HG03460 (cell line): ENCODE results near the gene DDC.
"Not testable (repeated sequence)": the region's sequence is repeated elsewhere in the genome, so short reads cannot be mapped to it uniquely, and the experiment has no call there.

Source experiments
- ATAC-seq: cut with Tn5 transposase; IDR thresholded peaks from one replicate; pipeline ENCODE4 v1.9.1; 2021; ENCODE audit not compliant: unreplicated experiment

DDC gene

GRCh38 chr7:50529093-50529862, 35.9 kb downstream of the DDC start:
- no peak for ATAC-seq

- no peak for ATAC-seq
Measured at GRCh38 chr7:50528266-50529092, 36.7 kb downstream of the DDC start.

GRCh38 chr7:50519350-50519749, 45.9 kb downstream of the DDC start:
- not testable (repeated sequence) for ATAC-seq

GRCh38 chr7:50513166-50513871, 51.9 kb downstream of the DDC start:
- ATAC-seq, result no peak

GRCh38 chr7:50512384-50512783, 52.8 kb downstream of the DDC start:
- ATAC-seq, result no peak

GRCh38 chr7:50509459-50509858, 55.7 kb downstream of the DDC start:
- no peak for ATAC-seq

GRCh38 chr7:50508471-50508943, 56.7 kb downstream of the DDC start:
- no peak for ATAC-seq

GRCh38 chr7:50507898-50508470, 57.2 kb downstream of the DDC start:
- ATAC-seq, result no peak

GRCh38 chr7:50505553-50506210, 59.5 kb downstream of the DDC start:
- no peak for ATAC-seq

GRCh38 chr7:50504646-50505546, 60.3 kb downstream of the DDC start:
- no peak for ATAC-seq

GRCh38 chr7:50502947-50503346, 62.3 kb downstream of the DDC start:
- no peak for ATAC-seq

- ATAC-seq, result no peak
Measured at GRCh38 chr7:50502001-50502684, 63.1 kb downstream of the DDC start.

- ATAC-seq, result no peak
Measured at GRCh38 chr7:50499092-50499491, 66.1 kb downstream of the DDC start.

- ATAC-seq, result no peak
Measured at GRCh38 chr7:50497968-50498367, 67.2 kb downstream of the DDC start.

- no peak for ATAC-seq
Measured at GRCh38 chr7:50497068-50497642, 68.0 kb downstream of the DDC start.

- ATAC-seq, result no peak
Measured at GRCh38 chr7:50496569-50496968, 68.6 kb downstream of the DDC start.

- ATAC-seq, result no peak
Measured at GRCh38 chr7:50495746-50496145, 69.5 kb downstream of the DDC start.

GRCh38 chr7:50492770-50493519, 72.3 kb downstream of the DDC start:
- no peak for ATAC-seq
